Immature natural killer cell (primary cell): ENCODE results near the gene TXNL4A. TPM values are rescaled to one million over a fixed set of nuclear protein-coding genes. Genes with fewer than 3 reads are reported as not detected.

Experiments used
- DNase-seq, 3 donors: peaks; one replicate each; pipeline ENCODE4 v3.0.0; 2022; ENCODE audit warnings: mixed read lengths in 1 of 3
- H3K27ac Mint-ChIP-seq, 6 donors: one replicate each; pipeline ENCODE4 v1.8.0; 2020; ENCODE audit warnings: mixed read lengths in 6 of 6, mild to moderate bottlenecking in 5 of 6, inconsistent platforms in 4 of 6, moderate library complexity in 3 of 6
- H3K27me3 Mint-ChIP-seq, 3 donors: one replicate each; pipeline ENCODE4 v1.8.0; 2020 to 2021; ENCODE audit warnings: low read depth in 3 of 3, mild to moderate bottlenecking in 3 of 3, mixed read lengths in 3 of 3, moderate library complexity in 3 of 3, inconsistent platforms in 1 of 3
- H3K36me3 Mint-ChIP-seq, 3 donors: one replicate each; pipeline ENCODE4 v1.8.0; 2020; ENCODE audit warnings: mixed read lengths in 3 of 3, inconsistent platforms in 2 of 3, mild to moderate bottlenecking in 2 of 3
- H3K4me1 Mint-ChIP-seq, 2 donors: one replicate each; pipeline ENCODE4 v1.8.0; 2020; ENCODE audit warnings: inconsistent platforms in 2 of 2, mild to moderate bottlenecking in 2 of 2, mixed read lengths in 2 of 2, moderate library complexity in 1 of 2
- H3K4me3 Mint-ChIP-seq, 5 donors: one replicate each; pipeline ENCODE4 v1.8.0; 2020; ENCODE audit warnings: mild to moderate bottlenecking in 5 of 5, mixed read lengths in 5 of 5, inconsistent platforms in 3 of 5, moderate library complexity in 3 of 5
- H3K9me3 Mint-ChIP-seq, 6 donors: one replicate each; pipeline ENCODE4 v1.8.0; 2020; ENCODE audit warnings: mild to moderate bottlenecking in 6 of 6, mixed read lengths in 6 of 6, inconsistent platforms in 4 of 6, moderate library complexity in 3 of 6
- polyA plus RNA-seq, 3 donors: library from polyadenylated mRNA; unstranded; fragments of 300-500 nt; fragmentation: Illumina TruSeq; gene quantifications; one replicate each; pipeline ENCODE4 v1.2.3, GENCODE V29; 2021

The TXNL4A gene
- polyA plus RNA-seq, 3 donors from 2014 or later: 209 to 330 (median 248) TPM

DNA sequence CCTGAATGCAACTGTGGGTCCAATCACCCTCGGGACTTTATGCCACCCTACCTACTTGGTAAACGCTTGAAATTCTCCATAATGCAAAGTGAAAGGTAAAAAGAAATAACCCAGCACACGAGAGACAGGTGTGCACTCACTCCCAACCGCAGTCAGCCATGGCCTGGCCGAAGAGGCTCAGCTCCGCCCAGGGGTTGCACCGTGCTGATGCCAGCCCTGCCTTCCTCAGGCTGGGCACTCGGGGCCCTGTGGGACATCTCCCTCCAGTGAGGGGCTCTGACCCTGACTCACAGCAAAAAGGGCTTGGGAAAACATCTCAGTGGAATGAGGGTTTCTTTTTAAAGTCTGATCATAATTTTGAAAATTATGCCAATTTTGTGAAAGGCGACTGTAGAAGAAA lies 50.2 kb downstream of the TXNL4A start:
- Mint-ChIP-seq H3K27ac (no peak overlapping the region), H3K36me3 (peaks cover 44 to 68% (median 54%) of the 10 kb centered on the region in 3 donors), H3K4me3 (no peak overlapping the region), H3K4me1 (peaks cover 6 to 18% of the 10 kb centered on the region in 2 donors), H3K9me3 (peaks cover 0 to 9% (median 7%) of the 10 kb centered on the region in 6 donors), H3K27me3 (peaks cover 0 to 13% (median 3%) of the 10 kb centered on the region in 3 donors)
- DNase-seq: no peak

- no peak for DNase-seq
- no peak overlapping the region for H3K27ac Mint-ChIP-seq
- peaks cover 51 to 77% (median 64%) of the 10 kb centered on the region in 3 donors for H3K36me3 Mint-ChIP-seq
- H3K4me1 Mint-ChIP-seq: peaks cover 6 to 18% of the 10 kb centered on the region in 2 donors
- H3K4me3 Mint-ChIP-seq: no peak overlapping the region
- peaks cover 1 to 14% (median 3%) of the 10 kb centered on the region in 3 donors for H3K27me3 Mint-ChIP-seq
- peaks cover 3 to 18% (median 16%) of the 10 kb centered on the region in 6 donors for H3K9me3 Mint-ChIP-seq
Measured at GRCh38 chr18:79937103-79937860, 51.1 kb downstream of the TXNL4A start.

GRCh38 chr18:79936641-79937040 lies 51.7 kb downstream of the TXNL4A start:
- Mint-ChIP-seq H3K9me3 (peaks cover 6 to 22% (median 21%) of the 10 kb centered on the region in 6 donors), H3K4me1 (peaks cover 5 to 18% of the 10 kb centered on the region in 2 donors), H3K36me3 (peaks cover 55 to 77% (median 67%) of the 10 kb centered on the region in 3 donors), H3K27ac (no peak overlapping the region), H3K27me3 (peaks cover 3 to 14% (median 3%) of the 10 kb centered on the region in 3 donors), H3K4me3 (no peak overlapping the region)
- no peak for DNase-seq

DNA sequence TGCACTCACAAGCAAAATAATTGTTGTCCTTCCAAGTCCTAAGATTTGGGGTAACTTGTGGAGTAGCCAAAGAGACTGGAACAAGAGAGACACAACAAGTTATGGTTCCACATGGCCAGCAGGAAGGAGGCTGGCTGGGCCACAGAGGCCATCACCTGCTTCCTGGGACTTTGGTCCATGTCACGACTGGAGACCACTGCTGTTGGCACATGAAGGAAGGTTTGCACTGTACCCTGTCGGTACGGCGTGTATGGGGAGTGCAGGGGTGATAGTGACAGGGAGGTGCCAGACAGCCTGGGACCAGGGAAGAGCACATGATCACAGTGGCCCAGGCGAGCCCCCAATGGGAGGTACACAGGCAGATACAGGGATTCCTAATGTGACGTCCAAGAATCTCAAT lies 52.4 kb downstream of the TXNL4A start:
- H3K4me3 Mint-ChIP-seq: no peak overlapping the region
- no peak for DNase-seq
- H3K9me3 Mint-ChIP-seq: peaks cover 6 to 28% (median 27%) of the 10 kb centered on the region in 6 donors
- no peak overlapping the region for H3K27ac Mint-ChIP-seq
- H3K36me3 Mint-ChIP-seq: peaks cover 61 to 83% (median 74%) of the 10 kb centered on the region in 3 donors
- peaks cover 3 to 14% (median 6%) of the 10 kb centered on the region in 3 donors for H3K27me3 Mint-ChIP-seq
- H3K4me1 Mint-ChIP-seq: peaks cover 5 to 18% of the 10 kb centered on the region in 2 donors

DNA sequence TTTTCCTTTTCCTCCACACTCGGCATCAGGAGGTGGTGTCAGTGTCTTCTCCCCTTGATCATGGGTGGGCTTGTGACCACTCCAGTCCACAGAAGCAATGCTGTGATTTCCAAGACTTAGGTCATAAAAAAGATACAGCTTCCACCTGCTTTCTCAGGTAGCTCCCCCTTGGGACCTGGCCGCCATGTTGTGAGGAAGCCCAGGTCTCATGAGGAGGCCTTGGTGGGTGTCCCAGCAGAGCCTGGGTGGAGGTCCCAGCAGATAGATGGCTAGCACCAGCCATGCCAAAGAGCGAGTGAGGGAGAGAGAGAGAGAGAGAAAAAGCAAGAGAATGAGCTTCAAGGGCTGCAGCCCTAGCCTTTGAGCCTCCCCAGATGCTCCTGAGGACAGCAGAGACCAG lies 52.9 kb downstream of the TXNL4A start:
- Mint-ChIP-seq H3K27ac (no peak overlapping the region), H3K36me3 (peaks cover 61 to 85% (median 75%) of the 10 kb centered on the region in 3 donors), H3K4me1 (peaks cover 5 to 18% of the 10 kb centered on the region in 2 donors), H3K27me3 (peaks cover 3 to 14% (median 6%) of the 10 kb centered on the region in 3 donors), H3K9me3 (peaks cover 6 to 33% (median 29%) of the 10 kb centered on the region in 6 donors), H3K4me3 (no peak overlapping the region)
- DNase-seq: no peak

DNA sequence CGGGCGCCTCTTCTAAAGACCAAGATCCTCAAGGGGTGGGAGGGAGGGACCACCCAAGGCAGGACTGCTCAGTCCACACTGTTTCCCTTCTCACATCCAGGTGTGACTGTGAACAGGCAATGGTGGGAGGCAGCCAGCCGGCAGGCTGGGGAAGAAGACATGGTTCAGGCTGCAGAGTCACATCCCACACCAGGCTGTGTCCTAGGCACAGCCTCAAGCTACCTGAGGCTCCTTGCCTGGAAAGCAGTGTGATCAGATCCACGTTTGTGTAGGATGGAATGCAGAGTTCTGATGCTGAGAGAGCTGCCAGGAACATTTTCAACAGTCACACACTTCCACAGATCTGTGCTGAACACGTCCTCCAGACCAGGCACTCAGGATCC lies 53.3 kb downstream of the TXNL4A start:
- Mint-ChIP-seq H3K36me3 (peaks cover 62 to 89% (median 77%) of the 10 kb centered on the region in 3 donors), H3K27me3 (peaks cover 3 to 13% (median 6%) of the 10 kb centered on the region in 3 donors), H3K4me1 (peaks cover 5 to 17% of the 10 kb centered on the region in 2 donors), H3K27ac (no peak overlapping the region), H3K4me3 (no peak overlapping the region), H3K9me3 (peaks cover 6 to 37% (median 31%) of the 10 kb centered on the region in 6 donors)
- DNase-seq: no peak

DNA sequence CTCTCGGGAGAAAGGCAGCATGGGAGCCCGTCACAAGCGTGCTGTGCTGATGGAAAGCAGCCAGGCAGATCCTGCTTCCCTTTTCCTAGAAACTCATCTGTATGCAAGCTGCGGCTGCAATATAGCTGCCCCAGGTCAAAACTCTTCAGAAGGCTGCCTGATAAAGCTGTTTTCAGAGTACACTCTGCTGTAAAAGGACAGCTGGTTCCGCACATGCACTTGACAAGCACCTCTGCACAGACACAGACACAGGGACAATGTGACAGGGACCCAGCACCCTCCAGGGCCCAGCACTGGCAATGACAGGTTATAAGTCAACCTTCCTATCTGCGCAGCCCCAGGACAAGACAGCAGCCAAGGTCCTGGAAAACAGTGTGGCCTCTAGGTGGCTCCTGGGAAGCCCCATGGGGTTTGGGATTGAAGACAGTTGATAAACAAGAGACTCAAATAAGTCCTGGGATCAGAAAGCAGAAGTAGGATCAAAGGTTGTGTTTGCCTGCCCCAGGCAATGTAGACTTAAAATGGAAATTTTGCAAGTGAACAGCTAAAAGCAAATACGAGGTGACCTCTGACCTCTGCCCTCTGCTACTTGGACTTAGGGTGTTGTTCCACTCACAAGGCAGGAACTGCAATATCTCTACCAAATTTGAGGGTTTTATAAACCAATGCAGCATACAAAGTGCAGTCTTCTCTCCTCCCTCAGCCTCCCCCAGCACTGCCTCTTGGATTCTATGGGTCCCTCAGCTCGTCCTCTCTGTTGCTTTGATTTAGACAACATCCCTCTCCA lies 53.9 kb downstream of the TXNL4A start:
- H3K4me3 Mint-ChIP-seq: no peak overlapping the region
- peaks cover 63 to 89% (median 77%) of the 10 kb centered on the region in 3 donors for H3K36me3 Mint-ChIP-seq
- H3K4me1 Mint-ChIP-seq: peaks cover 0 to 11% of the 10 kb centered on the region in 2 donors
- no peak for DNase-seq
- no peak overlapping the region for H3K27ac Mint-ChIP-seq
- peaks cover 12 to 43% (median 37%) of the 10 kb centered on the region in 6 donors for H3K9me3 Mint-ChIP-seq
- peaks cover 2 to 12% (median 3%) of the 10 kb centered on the region in 3 donors for H3K27me3 Mint-ChIP-seq

DNA sequence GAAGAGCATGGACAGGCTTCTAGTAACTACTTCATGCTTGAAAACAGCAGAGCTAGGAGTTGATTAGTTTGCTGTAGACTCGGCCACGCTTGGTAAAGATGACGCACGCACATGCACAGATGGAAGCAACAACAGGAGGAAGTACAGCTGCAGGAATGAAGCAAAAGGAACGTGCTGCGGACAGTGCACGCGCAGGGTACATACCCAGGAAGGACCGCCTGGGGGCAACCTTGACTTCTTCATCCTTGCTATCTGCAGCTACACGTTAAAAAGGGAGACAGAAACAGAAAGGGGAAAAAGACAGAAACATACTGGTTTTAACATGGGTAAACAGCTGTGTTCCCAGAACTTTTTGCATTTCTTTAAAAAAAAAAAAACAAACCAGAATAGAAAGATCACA lies 54.6 kb downstream of the TXNL4A start:
- Mint-ChIP-seq H3K9me3 (peaks cover 15 to 50% (median 44%) of the 10 kb centered on the region in 6 donors), H3K27ac (no peak overlapping the region), H3K27me3 (peaks cover 2 to 12% (median 3%) of the 10 kb centered on the region in 3 donors), H3K36me3 (peaks cover 70 to 89% (median 77%) of the 10 kb centered on the region in 3 donors), H3K4me3 (no peak overlapping the region), H3K4me1 (peaks cover 0 to 9% of the 10 kb centered on the region in 2 donors)
- DNase-seq: no peak

- peaks cover 0 to 11% of the 10 kb centered on the region in 2 donors for H3K4me1 Mint-ChIP-seq
- peaks cover 18 to 51% (median 46%) of the 10 kb centered on the region in 6 donors for H3K9me3 Mint-ChIP-seq
- no peak overlapping the region for H3K4me3 Mint-ChIP-seq
- DNase-seq: no peak
- no peak overlapping the region for H3K27ac Mint-ChIP-seq
- H3K36me3 Mint-ChIP-seq: peaks cover 70 to 89% (median 78%) of the 10 kb centered on the region in 3 donors
- H3K27me3 Mint-ChIP-seq: peaks cover 2 to 7% (median 3%) of the 10 kb centered on the region in 3 donors
Measured at GRCh38 chr18:79932907-79933306, 55.5 kb downstream of the TXNL4A start.

GRCh38 chr18:79931475-79931874 lies 56.9 kb downstream of the TXNL4A start:
- H3K9me3 Mint-ChIP-seq: peaks cover 18 to 51% (median 46%) of the 10 kb centered on the region in 6 donors
- peak overlapping the region in 1 of 5 donors; percentile 21 for H3K4me3 Mint-ChIP-seq
- peaks cover 61 to 82% (median 64%) of the 10 kb centered on the region in 3 donors for H3K36me3 Mint-ChIP-seq
- peaks cover 0 to 11% of the 10 kb centered on the region in 2 donors for H3K4me1 Mint-ChIP-seq
- peaks cover 2 to 8% (median 3%) of the 10 kb centered on the region in 3 donors for H3K27me3 Mint-ChIP-seq
- no peak overlapping the region for H3K27ac Mint-ChIP-seq
- DNase-seq: no peak

GRCh38 chr18:79930020-79930642 lies 58.2 kb downstream of the TXNL4A start:
- H3K36me3 Mint-ChIP-seq: peaks cover 48 to 70% (median 59%) of the 10 kb centered on the region in 3 donors
- H3K27ac Mint-ChIP-seq: no peak overlapping the region
- peaks cover 2 to 5% (median 3%) of the 10 kb centered on the region in 3 donors for H3K27me3 Mint-ChIP-seq
- DNase-seq: no peak
- peaks cover 18 to 51% (median 46%) of the 10 kb centered on the region in 6 donors for H3K9me3 Mint-ChIP-seq
- H3K4me3 Mint-ChIP-seq: no peak overlapping the region
- H3K4me1 Mint-ChIP-seq: peaks cover 0 to 11% of the 10 kb centered on the region in 2 donors

DNA sequence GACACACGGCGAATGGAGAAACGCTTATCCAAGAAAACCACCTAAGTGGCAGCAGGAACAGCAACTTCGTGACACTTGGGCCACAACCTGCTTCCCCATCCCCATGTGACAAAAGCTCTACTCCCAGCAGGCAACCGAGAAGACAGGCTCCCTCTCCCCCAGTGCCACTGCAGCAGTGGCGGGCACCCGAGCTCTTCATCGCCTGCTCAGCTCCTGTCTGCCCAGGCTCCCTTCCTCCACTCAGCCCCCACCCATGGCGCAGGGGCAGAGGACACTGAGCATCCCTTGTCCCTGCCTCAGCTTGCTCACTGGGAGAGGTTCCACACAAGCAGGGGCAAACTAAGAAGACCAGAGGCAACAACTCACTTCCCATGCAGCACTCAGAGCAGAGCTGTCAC lies 59.8 kb downstream of the TXNL4A start:
- Mint-ChIP-seq H3K36me3 (peaks cover 36 to 65% (median 56%) of the 10 kb centered on the region in 3 donors), H3K27me3 (peaks cover 2 to 4% (median 3%) of the 10 kb centered on the region in 3 donors), H3K4me1 (peaks cover 0 to 11% of the 10 kb centered on the region in 2 donors), H3K27ac (no peak overlapping the region), H3K9me3 (peaks cover 18 to 48% (median 42%) of the 10 kb centered on the region in 6 donors), H3K4me3 (no peak overlapping the region)
- DNase-seq: no peak
